SK-N-SH (cell line): ENCODE measurements around the gene MEX3A. TPM values are rescaled to one million over a fixed set of nuclear protein-coding genes. Genes with fewer than 3 reads are reported as not detected.
A peak's percentile ranks its signal among the peaks of the same experiment; 100 is the strongest.

ENCODE experiments used
- CTCF ChIA-PET: fragments of 300-600, 350-600 bp; formaldehyde crosslinking; extraction: SDS; loops from one replicate; lab custom pipeline; 2021; lab: Yijun Ruan, JAX
- POLR2A ChIA-PET: fragments of 350-600 bp; sonication (Branson Sonifier 250); formaldehyde crosslinking; extraction: SDS; loops from one replicate; lab custom pipeline; 2020; ENCODE audit warnings: antibody characterized with exemption, inconsistent platforms; lab: Yijun Ruan, JAX
- DNase-seq: peaks from one replicate; pipeline ENCODE4 v3.0.0; 2012
- H2AFZ ChIP-seq: fragments of 200-600 bp; sonication (generic); 2 replicates; pipeline ENCODE4 v1.8.1; 2016; ENCODE audit warnings: antibody characterized with exemption, mild to moderate bottlenecking, low read depth
- H3F3A ChIP-seq: fragments of 200-600 bp; sonication (generic); replicated peaks from 2 replicates; pipeline ENCODE3; 2016; ENCODE audit warnings: antibody characterized with exemption, mild to moderate bottlenecking; ENCODE audit not compliant: insufficient read depth
- H3K27ac ChIP-seq, 2 experiments: fragments of 200-500 bp in 1 of 2; fragments of 200-600 bp in 1 of 2; sonication (Bioruptor generic) in 1 of 2; sonication (generic), shearing (Covaris generic) in 1 of 2; 2 replicates each; pipeline versions ENCODE4 v1.5.1 to v1.6.1; 2014 to 2016; ENCODE audit warnings: low read depth in 2 of 2, inconsistent platforms in 1 of 2, low read length in 1 of 2, mild to moderate bottlenecking in 1 of 2, mixed read lengths in 1 of 2
- H3K27me3 ChIP-seq: fragments of 200-600 bp; sonication (generic), shearing (Covaris generic); 2 replicates; pipeline ENCODE4 v1.6.1; 2016; ENCODE audit warnings: mixed run types; ENCODE audit not compliant: insufficient read depth
- H3K36me3 ChIP-seq, 2 experiments: fragments of 200-500 bp in 1 of 2; fragments of 200-600 bp in 1 of 2; sonication (Bioruptor generic) in 1 of 2; sonication (generic) in 1 of 2; replicated peaks in 1 of 2; 2 replicates each; pipeline versions ENCODE3 to v1.5.1; 2014 to 2016; ENCODE audit warnings: low read length in 1 of 2, mild to moderate bottlenecking in 1 of 2; ENCODE audit not compliant: insufficient read depth in 2 of 2, control insufficient read depth in 1 of 2
- H3K4me1 ChIP-seq, 2 experiments: fragments of 200-500 bp in 1 of 2; fragments of 200-600 bp in 1 of 2; sonication (Bioruptor generic) in 1 of 2; sonication (generic), shearing (Covaris generic) in 1 of 2; 2 replicates each; pipeline versions ENCODE4 v1.5.1 to v1.6.1; 2014 to 2016; ENCODE audit warnings: low read depth in 1 of 2, low read length in 1 of 2, mixed run types in 1 of 2; ENCODE audit not compliant: insufficient read depth in 2 of 2, control insufficient read depth in 1 of 2
- H3K4me2 ChIP-seq: fragments of 200-600 bp; sonication (generic), shearing (Covaris generic); 2 replicates; pipeline ENCODE4 v1.6.1; 2017; ENCODE audit warnings: mixed run types
- H3K4me3 ChIP-seq, 2 experiments: fragments of 200-500 bp in 1 of 2; fragments of 200-600 bp in 1 of 2; sonication (Bioruptor generic) in 1 of 2; sonication (generic), shearing (Covaris generic) in 1 of 2; 2 replicates each; pipeline versions ENCODE4 v1.5.1 to v1.8.1; 2014 to 2016; ENCODE audit warnings: low read depth in 2 of 2, inconsistent platforms in 1 of 2, low read length in 1 of 2, mild to moderate bottlenecking in 1 of 2, mixed read lengths in 1 of 2, moderate library complexity in 1 of 2
- H3K79me2 ChIP-seq: fragments of 200-600 bp; sonication (generic); 2 replicates; pipeline ENCODE4 v1.8.1; 2017; ENCODE audit warnings: mild to moderate bottlenecking; ENCODE audit not compliant: insufficient read depth
- H3K9ac ChIP-seq: fragments of 200-600 bp; sonication (generic); 2 replicates; pipeline ENCODE4 v1.6.1; 2017; ENCODE audit warnings: mixed run types
- H3K9me2 ChIP-seq: fragments of 200-600 bp; sonication (generic); 2 replicates; pipeline ENCODE4 v1.6.1; 2017; ENCODE audit warnings: mixed run types
- H3K9me3 ChIP-seq: fragments of 200-600 bp; sonication (generic); 2 replicates; pipeline ENCODE4 v1.6.1; 2017; ENCODE audit warnings: mixed run types, mild to moderate bottlenecking, moderate library complexity
- H4K20me1 ChIP-seq: fragments of 200-600 bp; sonication (generic); 2 replicates; pipeline ENCODE4 v1.6.1; 2017; ENCODE audit warnings: mild to moderate bottlenecking, mixed run types; ENCODE audit not compliant: insufficient read depth
- EP300 ChIP-seq, 2 experiments: IDR thresholded peaks; 2 replicates each; pipeline versions ENCODE4 v1.4.0 to v1.6.1; 2012; ENCODE audit warnings: borderline replicate concordance in 1 of 2, low read depth in 1 of 2, low read length in 1 of 2
- FOSL2 ChIP-seq: IDR thresholded peaks from 2 replicates; pipeline ENCODE4 v1.4.0; 2012; ENCODE audit warnings: low read depth, mild to moderate bottlenecking, moderate library complexity, borderline replicate concordance
- GABPA ChIP-seq: IDR thresholded peaks from 2 replicates; pipeline ENCODE4 v1.4.0; 2012; ENCODE audit warnings: low read depth, mild to moderate bottlenecking
- IRF3 ChIP-seq: fragments of 150-350 bp; IDR thresholded peaks from 2 replicates; pipeline ENCODE4 v1.6.1; 2016; ENCODE audit warnings: mild to moderate bottlenecking, low read depth, low read length
- JUND ChIP-seq: IDR thresholded peaks from 2 replicates; pipeline ENCODE4 v1.4.0; 2012
- MXI1 ChIP-seq: IDR thresholded peaks from 2 replicates; pipeline ENCODE4 v1.6.1; 2012; ENCODE audit warnings: mild to moderate bottlenecking, low read depth, low read length, improper control_type of control experiment
- PBX3 ChIP-seq: IDR thresholded peaks from 2 replicates; pipeline ENCODE4; 2012
- RCOR1 ChIP-seq: fragments of 150-350 bp; IDR thresholded peaks from 2 replicates; pipeline ENCODE4 v1.6.1; 2017; ENCODE audit warnings: antibody characterized with exemption, low read length
- SIN3A ChIP-seq: IDR thresholded peaks from 2 replicates; pipeline ENCODE4 v1.6.1; 2012; ENCODE audit warnings: low read depth, mild to moderate bottlenecking, low read length, moderate library complexity, borderline replicate concordance
- TCF12 ChIP-seq: IDR thresholded peaks from 2 replicates; pipeline ENCODE4 v1.4.0; 2012
- TEAD4 ChIP-seq: IDR thresholded peaks from 2 replicates; pipeline ENCODE4 v1.4.0; 2012; ENCODE audit warnings: mild to moderate bottlenecking, borderline replicate concordance; ENCODE audit not compliant: insufficient read depth
- USF2 ChIP-seq: fragments of 150-350 bp; IDR thresholded peaks from 2 replicates; pipeline ENCODE4 v1.6.1; 2017; ENCODE audit warnings: antibody characterized with exemption, low read length, low read depth, borderline replicate concordance
- ZBTB33 ChIP-seq: IDR thresholded peaks from 2 replicates; pipeline ENCODE4 v1.4.0; 2012; ENCODE audit warnings: low read depth, borderline replicate concordance
- WGBS: methylation state at CpG from one replicate; pipeline ENCODE4 v1.1.6; 2017; ENCODE audit warnings: low lambda C conversion rate; 5-methylcytosine and 5-hydroxymethylcytosine counted together
- polyA plus RNA-seq, 3 experiments: library from polyadenylated mRNA; depleted of rRNA; stranded (reverse); fragments of >200 nt; gene quantifications; 2 replicates each; pipeline ENCODE4 v1.2.3, GENCODE V29; 2012
- TF ChIP-seq, protein P1 (sequence below): IDR thresholded peaks from 2 replicates; pipeline ENCODE4 v1.6.1; 2012; ENCODE audit warnings: mild to moderate bottlenecking, low read depth, low read length, moderate library complexity
- TF ChIP-seq, protein P2 (sequence below): IDR thresholded peaks from 2 replicates; pipeline ENCODE4 v1.4.0; 2012; ENCODE audit warnings: low read depth, borderline replicate concordance

Gene MEX3A
- polyA plus RNA-seq, 1 of the 3 experiments (the other 2 are of a cell fraction) = 16.2 TPM

DNA sequence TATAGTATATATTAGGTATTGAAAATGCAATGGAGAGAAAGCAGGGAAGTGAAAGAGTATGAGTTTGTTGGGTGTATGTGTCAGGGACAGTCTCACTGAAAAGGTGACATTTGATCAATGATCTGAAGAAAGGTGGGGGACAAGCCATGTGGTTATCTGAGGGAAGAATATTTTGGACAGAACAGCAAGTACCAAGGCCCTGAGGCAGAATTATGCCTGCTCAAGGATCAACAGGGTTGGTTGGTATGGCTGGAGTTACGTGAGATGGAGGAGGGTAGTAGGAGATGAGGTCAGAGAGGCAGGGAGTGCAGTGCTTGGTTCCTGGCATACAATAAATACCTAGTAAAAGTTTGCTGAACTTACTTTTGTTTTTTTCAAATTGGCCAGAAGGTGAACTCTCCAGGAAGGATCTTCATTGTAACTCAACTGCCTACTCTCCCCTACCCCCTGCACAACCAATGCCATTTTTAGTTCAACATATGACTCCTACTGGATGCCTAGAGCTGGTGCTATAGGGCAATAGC is 25.9 kb downstream of the MEX3A start:
- no peaks in the 10 kb centered on the region for H3K9me2 ChIP-seq
- peaks cover 8% of the 10 kb centered on the region for H3F3A ChIP-seq
- TF ChIP-seq USF2 = no peak
- TF ChIP-seq, protein P1, sequence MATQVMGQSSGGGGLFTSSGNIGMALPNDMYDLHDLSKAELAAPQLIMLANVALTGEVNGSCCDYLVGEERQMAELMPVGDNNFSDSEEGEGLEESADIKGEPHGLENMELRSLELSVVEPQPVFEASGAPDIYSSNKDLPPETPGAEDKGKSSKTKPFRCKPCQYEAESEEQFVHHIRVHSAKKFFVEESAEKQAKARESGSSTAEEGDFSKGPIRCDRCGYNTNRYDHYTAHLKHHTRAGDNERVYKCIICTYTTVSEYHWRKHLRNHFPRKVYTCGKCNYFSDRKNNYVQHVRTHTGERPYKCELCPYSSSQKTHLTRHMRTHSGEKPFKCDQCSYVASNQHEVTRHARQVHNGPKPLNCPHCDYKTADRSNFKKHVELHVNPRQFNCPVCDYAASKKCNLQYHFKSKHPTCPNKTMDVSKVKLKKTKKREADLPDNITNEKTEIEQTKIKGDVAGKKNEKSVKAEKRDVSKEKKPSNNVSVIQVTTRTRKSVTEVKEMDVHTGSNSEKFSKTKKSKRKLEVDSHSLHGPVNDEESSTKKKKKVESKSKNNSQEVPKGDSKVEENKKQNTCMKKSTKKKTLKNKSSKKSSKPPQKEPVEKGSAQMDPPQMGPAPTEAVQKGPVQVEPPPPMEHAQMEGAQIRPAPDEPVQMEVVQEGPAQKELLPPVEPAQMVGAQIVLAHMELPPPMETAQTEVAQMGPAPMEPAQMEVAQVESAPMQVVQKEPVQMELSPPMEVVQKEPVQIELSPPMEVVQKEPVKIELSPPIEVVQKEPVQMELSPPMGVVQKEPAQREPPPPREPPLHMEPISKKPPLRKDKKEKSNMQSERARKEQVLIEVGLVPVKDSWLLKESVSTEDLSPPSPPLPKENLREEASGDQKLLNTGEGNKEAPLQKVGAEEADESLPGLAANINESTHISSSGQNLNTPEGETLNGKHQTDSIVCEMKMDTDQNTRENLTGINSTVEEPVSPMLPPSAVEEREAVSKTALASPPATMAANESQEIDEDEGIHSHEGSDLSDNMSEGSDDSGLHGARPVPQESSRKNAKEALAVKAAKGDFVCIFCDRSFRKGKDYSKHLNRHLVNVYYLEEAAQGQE = no peak
- TF ChIP-seq JUND = no peak
- TF ChIP-seq RCOR1 = no peak
- no peak for TF ChIP-seq EP300 (IDR thresholded peaks at IDR 0.05; ENCODE audit: borderline replicate concordance in 1 of 2, low read depth in 1 of 2, low read length in 1 of 2)
- no peak for TF ChIP-seq FOSL2
- TF ChIP-seq, all 33 proteins: peak for 0
- Histone ChIP-seq H4K20me1 (peaks cover 8% of the 10 kb centered on the region), H3K4me1 (peaks cover 10 to 17% of the 10 kb centered on the region in 2 experiments; a peak in 3 of 4 replicates), H3K4me2 (no peak overlapping the region), H3K79me2 (peaks cover 40% of the 10 kb centered on the region), H3K27ac (no peak overlapping the region), H3K9ac (no peak overlapping the region), H3K9me3 (no peaks in the 10 kb centered on the region), H3K4me3 (no peak overlapping the region), H2AFZ (no peak overlapping the region), H3K27me3 (no peaks in the 10 kb centered on the region), H3K36me3 (peaks cover 2 to 16% of the 10 kb centered on the region in 2 experiments)
- 91% methylated on average over 1 of the region's 1 CpG for WGBS
- ChIA-PET CTCF (interaction anchor here (1.6 kb wide), 1 partner anchor 14 kb away, joined by 5 read pairs; no protein-coding TSS in a partner anchor), POLR2A (no interaction called here)
- DNase-seq = no peak

- H3K27ac ChIP-seq = peak overlapping the region; percentile 93; a peak in 3 of 4 replicates
- ChIA-PET POLR2A (no interaction called here), CTCF (no interaction called here)
Observed at GRCh38 chr1:156055281-156056048, 26.8 kb downstream of the MEX3A start.

More at GRCh38 chr1:156055281-156056048, 26.8 kb downstream of the MEX3A start:
- peaks cover 8% of the 10 kb centered on the region for H3F3A ChIP-seq
- H3K9me3 ChIP-seq = no peaks in the 10 kb centered on the region
- H3K36me3 ChIP-seq = peaks cover 2 to 23% of the 10 kb centered on the region in 2 experiments
- H3K4me1 ChIP-seq = peaks cover 6 to 17% of the 10 kb centered on the region in 2 experiments; a peak in 3 of 4 replicates
- H4K20me1 ChIP-seq = peaks cover 8% of the 10 kb centered on the region
- peak overlapping the region; percentile 78 for H3K9ac ChIP-seq
- TF ChIP-seq GABPA (no peak), TCF12 (no peak), IRF3 (no peak), MXI1 (no peak), ZBTB33 (no peak), SIN3A (no peak), TEAD4 (no peak), PBX3 (no peak)
- TF ChIP-seq, protein P2, sequence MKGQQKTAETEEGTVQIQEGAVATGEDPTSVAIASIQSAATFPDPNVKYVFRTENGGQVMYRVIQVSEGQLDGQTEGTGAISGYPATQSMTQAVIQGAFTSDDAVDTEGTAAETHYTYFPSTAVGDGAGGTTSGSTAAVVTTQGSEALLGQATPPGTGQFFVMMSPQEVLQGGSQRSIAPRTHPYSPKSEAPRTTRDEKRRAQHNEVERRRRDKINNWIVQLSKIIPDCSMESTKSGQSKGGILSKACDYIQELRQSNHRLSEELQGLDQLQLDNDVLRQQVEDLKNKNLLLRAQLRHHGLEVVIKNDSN = no peak
- peak overlapping the region; percentile 85 for H3K4me2 ChIP-seq
- no peak for DNase-seq
- H3K79me2 ChIP-seq = peaks cover 44% of the 10 kb centered on the region
- H3K9me2 ChIP-seq = no peaks in the 10 kb centered on the region
- 23% methylated on average over 17 of the region's 17 CpGs for WGBS
- H3K4me3 ChIP-seq = peak overlapping the region; percentile 87 to 94
- H2AFZ ChIP-seq = peak overlapping the region; percentile 90
- no peaks in the 10 kb centered on the region for H3K27me3 ChIP-seq
